HepG2 (cell line): ENCODE results near the gene NSD1. TPM values are rescaled to one million over a fixed set of nuclear protein-coding genes. Genes with fewer than 3 reads are reported as not detected.
"Not testable (repeated sequence)": the region's sequence is repeated elsewhere in the genome, so short reads cannot be mapped to it uniquely, and the experiment has no call there.

ENCODE experiments used
- ATAC-seq: fragments of 200-7000 bp; cut with Tn5 transposase; 3 replicates; pipeline ENCODE4 v1.9.1; 2020; ENCODE audit warnings: mild to moderate bottlenecking, moderate library complexity
- BruUV-seq: library from RNA; stranded (reverse); fragments of 400-500 nt; replicated peaks from 2 replicates; lab custom pipeline; 2021; lab: Mats Ljungman, UMichigan
- CTCF ChIA-PET: fragments of 300-600 bp; formaldehyde crosslinking; extraction: SDS; loops from one replicate; lab custom pipeline; 2021; ENCODE audit warnings: low total read pairs, inconsistent platforms, low intra/inter-chr PET ratio; lab: Yijun Ruan, JAX
- POLR2A ChIA-PET: fragments of 350-600 bp; sonication (Branson Sonifier 250); formaldehyde crosslinking; loops from one replicate; lab custom pipeline; 2020; ENCODE audit warnings: antibody characterized with exemption, inconsistent platforms; lab: Yijun Ruan, JAX
- DNase-seq: peaks from one replicate; pipeline ENCODE4 v3.0.0-alpha.2; 2015; ENCODE audit warnings: low spot score
- FAIRE-seq: peaks from 3 replicates; lab custom pipeline; 2011; peaks lifted over from hg19 to GRCh38; lab: Jason Lieb, UNC
- H2AFZ ChIP-seq: one replicate; pipeline ENCODE4 v1.6.1; 2011; ENCODE audit warnings: low read length, inconsistent platforms
- H3K27ac ChIP-seq: fragments of 300-600 bp; 3 replicates; pipeline ENCODE4 v1.8.0; 2011; ENCODE audit warnings: mixed run types, mild to moderate bottlenecking, mixed read lengths, low read length, inconsistent platforms; ENCODE audit not compliant: insufficient read depth; ENCODE audit errors: extremely low read length
- H3K27me3 ChIP-seq, 2 experiments: fragments of 200-600 bp in 1 of 2; 2 replicates in 1 of 2; 3 replicates in 1 of 2; pipeline versions ENCODE4 v1.6.0 to v1.8.0; 2011; ENCODE audit warnings: low read length in 2 of 2, mild to moderate bottlenecking in 2 of 2, moderate library complexity in 2 of 2, inconsistent platforms in 1 of 2; ENCODE audit not compliant: insufficient read depth in 2 of 2, control insufficient read depth in 1 of 2
- H3K36me3 ChIP-seq, 2 experiments: fragments of 200-600 bp in 1 of 2; replicated peaks in 1 of 2; 2 replicates in 1 of 2; 3 replicates in 1 of 2; pipeline versions ENCODE4 v1.5.1 to v1.8.0; 2011; ENCODE audit warnings: low read length in 2 of 2, inconsistent platforms in 1 of 2; ENCODE audit not compliant: insufficient read depth in 2 of 2, control insufficient read depth in 1 of 2
- H3K4me1 ChIP-seq: 2 replicates; pipeline ENCODE4 v1.5.1; 2012; ENCODE audit warnings: low read length, inconsistent platforms; ENCODE audit not compliant: insufficient read depth
- H3K4me2 ChIP-seq: 2 replicates; pipeline ENCODE4 v1.6.0; 2011; ENCODE audit warnings: low read depth, low read length, inconsistent platforms
- H3K4me3 ChIP-seq, 3 experiments: fragments of 200-600 bp in 1 of 3; sonication (generic), shearing (Covaris generic) in 1 of 3; replicated peaks in 1 of 3; 2 replicates each; pipeline ENCODE4 v1.5.1; 2011 to 2016; ENCODE audit warnings: low read length in 3 of 3, inconsistent platforms in 2 of 3, low read depth in 2 of 3, mild to moderate bottlenecking in 2 of 3, control low read depth in 1 of 3, mixed read lengths in 1 of 3; ENCODE audit not compliant: insufficient read depth in 1 of 3
- H3K79me2 ChIP-seq: one replicate; pipeline ENCODE4 v1.6.1; 2011; ENCODE audit warnings: low read length, inconsistent platforms; ENCODE audit not compliant: insufficient read depth
- H3K9ac ChIP-seq: 2 replicates; pipeline ENCODE4 v1.6.0; 2011; ENCODE audit warnings: mild to moderate bottlenecking, low read depth, low read length, inconsistent platforms; ENCODE audit not compliant: insufficient read depth
- H3K9me3 ChIP-seq: 2 replicates; pipeline ENCODE4 v1.5.1; 2012; ENCODE audit warnings: mild to moderate bottlenecking, low read length
- H4K20me1 ChIP-seq: 2 replicates; pipeline ENCODE4 v1.6.0; 2011; ENCODE audit warnings: inconsistent platforms, mild to moderate bottlenecking, low read length, moderate library complexity; ENCODE audit not compliant: insufficient read depth
- BATF2 ChIP-seq: sonication (generic); formaldehyde crosslinking; IDR thresholded peaks from 2 replicates; pipeline ENCODE4 v1.8.0; 2022; ENCODE audit warnings: mild to moderate bottlenecking, missing genetic modification reagents, moderate library complexity
- GTF2F1 ChIP-seq: fragments of 150-350 bp; IDR thresholded peaks from 2 replicates; pipeline ENCODE4 v1.6.1; 2014; ENCODE audit warnings: low read length
- MAFF ChIP-seq: IDR thresholded peaks from 2 replicates; pipeline ENCODE4 v1.6.1; 2011; ENCODE audit warnings: low read depth, low read length, improper control_type of control experiment
- MAFK ChIP-seq, 2 experiments: IDR thresholded peaks in 1 of 2; conservative IDR thresholded peaks in 1 of 2; 2 replicates each; pipeline ENCODE4 v1.6.1; 2011; ENCODE audit warnings: improper control_type of control experiment in 2 of 2, low read length in 2 of 2
- RAD21 ChIP-seq: fragments of 450-650 bp; formaldehyde crosslinking; IDR thresholded peaks from 2 replicates; pipeline ENCODE4 v1.5.0; 2020; ENCODE audit warnings: mild to moderate bottlenecking
- ZNF20 ChIP-seq: sonication (generic); formaldehyde crosslinking; IDR thresholded peaks from 2 replicates; pipeline ENCODE4 v1.4.0; 2020; ENCODE audit warnings: mild to moderate bottlenecking, moderate library complexity, missing genetic modification reagents
- ZNF251 ChIP-seq: sonication (generic); formaldehyde crosslinking; IDR thresholded peaks from 2 replicates; pipeline ENCODE4 v1.9.0; 2021; ENCODE audit warnings: mild to moderate bottlenecking, missing genetic modification reagents
- ZNF337 ChIP-seq: sonication (generic); formaldehyde crosslinking; IDR thresholded peaks from 2 replicates; pipeline ENCODE4 v1.5.1; 2020; ENCODE audit warnings: missing genetic modification reagents, low read depth, mild to moderate bottlenecking, borderline replicate concordance
- ZNF543 ChIP-seq: sonication (generic); formaldehyde crosslinking; IDR thresholded peaks from 2 replicates; pipeline ENCODE4 v1.4.0; 2020; ENCODE audit warnings: mild to moderate bottlenecking, missing genetic modification reagents
- WGBS: methylation state at CpG from one replicate; pipeline ENCODE4 v1.1.6; 2017; ENCODE audit warnings: low lambda C conversion rate; 5-methylcytosine and 5-hydroxymethylcytosine counted together
- in situ Hi-C: cut with HindIII; loops from 2 replicates; pipeline ENCODE4 v1.10.0; 2017; ENCODE audit warnings: low pct_unique_long_range_greater_than_20kb; ENCODE audit not compliant: extremely low pct_ligation_motif_present
- intact Hi-C: fragments of 100-400 bp; cut with micrococcal nuclease; formaldehyde crosslinking; loops from one replicate; pipeline ENCODE4 v1.10.0; 2022; ENCODE audit not compliant: unreplicated experiment
- polyA plus RNA-seq, 8 experiments: library from polyadenylated mRNA; depleted of rRNA in 3 of 8; stranded (reverse) in 7 of 8; unstranded in 1 of 8; fragments of >200 nt; fragmentation: Illumina TruSeq in 4 of 8; extraction: Trizol in 4 of 8; gene quantifications; 2 replicates each; pipeline versions ENCODE4 v1.2.1 to v1.2.3, GENCODE V29; 2011 to 2016; ENCODE audit warnings: low read depth in 4 of 8, missing spikeins in 1 of 8, mixed read lengths in 1 of 8; ENCODE audit not compliant: insufficient read depth in 1 of 8
- total RNA-seq, 5 experiments: library from RNA; depleted of rRNA; stranded (reverse); fragments of >200 nt; fragmentation: Illumina TruSeq; extraction: Trizol; gene quantifications; 2 replicates each; pipeline ENCODE4 v1.2.3, GENCODE V29; 2016; ENCODE audit warnings: low read depth in 1 of 5
- TF ChIP-seq, protein P1 (sequence below): sonication (generic); formaldehyde crosslinking; IDR thresholded peaks from 2 replicates; pipeline ENCODE4 v1.9.0; 2021; ENCODE audit warnings: missing genetic modification reagents, mild to moderate bottlenecking, borderline replicate concordance

NSD1 gene
- total and polyA plus RNA-seq, 2 of the 13 experiments (the other 11 are each of a cell fraction or from before 2014, with no cell fraction given), result 0.01 to 0.09 TPM

- ATAC-seq, result no peak
- Histone ChIP-seq H2AFZ (no peak overlapping the region), H3K9ac (no peak overlapping the region), H3K27me3 (peaks cover 0 to 4% of the 10 kb centered on the region in 2 experiments; a peak in 1 of 5 replicates), H4K20me1 (no peaks in the 10 kb centered on the region), H3K4me3 (no peak overlapping the region), H3K4me2 (no peak overlapping the region), H3K36me3 (no peaks in the 10 kb centered on the region), H3K27ac (no peak overlapping the region), H3K9me3 (no peaks in the 10 kb centered on the region), H3K79me2 (no peaks in the 10 kb centered on the region), H3K4me1 (peaks cover 8% of the 10 kb centered on the region; the same call in 1 of the 2 replicates)
- FAIRE-seq, result no peak
- intact Hi-C loops, result no loop called here
- ChIA-PET POLR2A (no interaction called here), CTCF (no interaction called here)
- in situ Hi-C loops, result no loop called here
- 0% methylated on average over 1 of the region's 1 CpG for WGBS
- TF ChIP-seq MAFK (conservative IDR thresholded peaks at IDR 0.05 in 1 of 2, IDR thresholded peaks at IDR 0.05 in 1 of 2; ENCODE audit: low read length in 2 of 2) (peak; percentile 44 to 56; a peak in 3 of 4 replicates), ZNF251 (CRISPR knock-in tag) (no peak), GTF2F1 (no peak), MAFF (peak; percentile 60)
- no TSS peak for BruUV-seq
- no peak for DNase-seq
Measured at GRCh38 chr5:177253252-177253651, 119.7 kb downstream of the NSD1 start.

GRCh38 chr5:177256296-177256695 is 122.7 kb downstream of the NSD1 start:
- no peak for DNase-seq
- Histone ChIP-seq H3K4me2 (no peak overlapping the region), H3K36me3 (no peaks in the 10 kb centered on the region), H2AFZ (no peak overlapping the region), H3K27me3 (peaks cover 0 to 4% of the 10 kb centered on the region in 2 experiments; a peak in 1 of 5 replicates), H3K9me3 (no peaks in the 10 kb centered on the region), H3K4me1 (no peaks in the 10 kb centered on the region), H3K79me2 (no peaks in the 10 kb centered on the region), H4K20me1 (no peaks in the 10 kb centered on the region), H3K4me3 (no peak overlapping the region), H3K9ac (no peak overlapping the region), H3K27ac (no peak overlapping the region)
- FAIRE-seq, result no peak
- POLR2A ChIA-PET, result interaction anchor here (0.6 kb wide), 1 partner anchor 198 kb away, joined by 3 read pairs; no protein-coding TSS in a partner anchor
- CTCF ChIA-PET, result no interaction called here
- intact Hi-C loops, result no loop called here
- whole genome bisulfite sequencing, result 12% methylated on average over 5 of the region's 5 CpGs
- no peak for ATAC-seq
- in situ Hi-C loops, result no loop called here
- no peak for TF ChIP-seq ZNF543
- TF ChIP-seq, protein P1, sequence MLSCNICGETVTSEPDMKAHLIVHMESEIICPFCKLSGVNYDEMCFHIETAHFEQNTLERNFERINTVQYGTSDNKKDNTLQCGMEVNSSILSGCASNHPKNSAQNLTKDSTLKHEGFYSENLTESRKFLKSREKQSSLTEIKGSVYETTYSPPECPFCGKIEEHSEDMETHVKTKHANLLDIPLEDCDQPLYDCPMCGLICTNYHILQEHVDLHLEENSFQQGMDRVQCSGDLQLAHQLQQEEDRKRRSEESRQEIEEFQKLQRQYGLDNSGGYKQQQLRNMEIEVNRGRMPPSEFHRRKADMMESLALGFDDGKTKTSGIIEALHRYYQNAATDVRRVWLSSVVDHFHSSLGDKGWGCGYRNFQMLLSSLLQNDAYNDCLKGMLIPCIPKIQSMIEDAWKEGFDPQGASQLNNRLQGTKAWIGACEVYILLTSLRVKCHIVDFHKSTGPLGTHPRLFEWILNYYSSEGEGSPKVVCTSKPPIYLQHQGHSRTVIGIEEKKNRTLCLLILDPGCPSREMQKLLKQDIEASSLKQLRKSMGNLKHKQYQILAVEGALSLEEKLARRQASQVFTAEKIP (CRISPR knock-in tag), result no peak
- no peak for TF ChIP-seq RAD21 (CRISPR knock-in tag)
- no peak for TF ChIP-seq ZNF337 (CRISPR knock-in tag)
- TF ChIP-seq ZNF20, result no peak
- no peak for TF ChIP-seq BATF2 (CRISPR knock-in tag)
- BruUV-seq, result no TSS peak

GRCh38 chr5:177258711-177259110 is 125.1 kb downstream of the NSD1 start:
- POLR2A ChIA-PET, H4K20me1 ChIP-seq, H3K27me3 ChIP-seq, H3K9me3 ChIP-seq, H3K4me2 ChIP-seq, ATAC-seq, H3K9ac ChIP-seq, H3K79me2 ChIP-seq, FAIRE-seq, H3K27ac ChIP-seq, BruUV-seq, DNase-seq, H3K36me3 ChIP-seq, H2AFZ ChIP-seq, in situ Hi-C loops, H3K4me3 ChIP-seq, H3K4me1 ChIP-seq, CTCF ChIA-PET, intact Hi-C loops: not testable (repeated sequence)
- 54% methylated on average over 7 of the region's 7 CpGs for WGBS
